Right lobe of liver (tissue), 4 donors: Measurements from ENCODE around the gene TF.

Experiments used
- POLR2A ChIP-seq: fragments of 450-650 bp; IDR thresholded peaks from one replicate; pipeline ENCODE4 v1.6.1; 2017; ENCODE audit warnings: antibody characterized with exemption, mild to moderate bottlenecking
- TF ChIP-seq, protein P1 (sequence below), 4 donors: fragments of 200-600 bp in 3 of 4; fragments of 450-650 bp in 1 of 4; IDR thresholded peaks; one replicate each; pipeline versions ENCODE4 v1.5.1 to v1.8.0; 2016 to 2022; ENCODE audit warnings: antibody characterized with exemption in 4 of 4, mild to moderate bottlenecking in 2 of 4
- donor health status: DM: no; HTN: no; CAD: no.
- donor health status: DM: no; HTN: no; CAD: no.
- donor health status: DM: no; HTN: yes; CAD: no.

DNA sequence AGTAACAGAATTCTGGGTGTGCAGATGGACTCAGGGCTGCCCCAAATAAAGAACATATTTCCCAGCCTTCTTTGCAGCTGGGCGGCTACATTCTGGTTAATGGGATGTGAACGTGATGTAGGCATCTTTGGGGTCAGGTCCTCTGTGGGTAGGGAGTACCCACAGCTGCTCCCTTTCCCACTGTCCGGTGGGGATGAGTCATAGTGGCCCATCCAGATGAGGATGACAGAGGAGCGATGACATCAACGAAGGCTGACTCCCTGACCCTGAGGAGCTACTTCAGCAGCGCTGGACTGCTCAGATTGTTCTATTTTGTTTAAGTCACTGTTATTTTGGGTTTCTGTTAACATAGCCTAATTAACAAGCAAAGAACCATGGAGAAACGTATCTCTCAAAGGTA is 97.4 kb downstream of the TF start:
- TF ChIP-seq, protein P1, sequence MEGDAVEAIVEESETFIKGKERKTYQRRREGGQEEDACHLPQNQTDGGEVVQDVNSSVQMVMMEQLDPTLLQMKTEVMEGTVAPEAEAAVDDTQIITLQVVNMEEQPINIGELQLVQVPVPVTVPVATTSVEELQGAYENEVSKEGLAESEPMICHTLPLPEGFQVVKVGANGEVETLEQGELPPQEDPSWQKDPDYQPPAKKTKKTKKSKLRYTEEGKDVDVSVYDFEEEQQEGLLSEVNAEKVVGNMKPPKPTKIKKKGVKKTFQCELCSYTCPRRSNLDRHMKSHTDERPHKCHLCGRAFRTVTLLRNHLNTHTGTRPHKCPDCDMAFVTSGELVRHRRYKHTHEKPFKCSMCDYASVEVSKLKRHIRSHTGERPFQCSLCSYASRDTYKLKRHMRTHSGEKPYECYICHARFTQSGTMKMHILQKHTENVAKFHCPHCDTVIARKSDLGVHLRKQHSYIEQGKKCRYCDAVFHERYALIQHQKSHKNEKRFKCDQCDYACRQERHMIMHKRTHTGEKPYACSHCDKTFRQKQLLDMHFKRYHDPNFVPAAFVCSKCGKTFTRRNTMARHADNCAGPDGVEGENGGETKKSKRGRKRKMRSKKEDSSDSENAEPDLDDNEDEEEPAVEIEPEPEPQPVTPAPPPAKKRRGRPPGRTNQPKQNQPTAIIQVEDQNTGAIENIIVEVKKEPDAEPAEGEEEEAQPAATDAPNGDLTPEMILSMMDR (IDR thresholded peaks at IDR 0.05), result no peak
- no peak for TF ChIP-seq POLR2A
